Stomach (tissue), 4 donors: ENCODE results near the gene CAMK2G.

Source experiments
- POLR2A ChIP-seq, 4 donors: fragments of 450-650 bp; IDR thresholded peaks; one replicate each; pipeline ENCODE4 v1.6.1; 2016; ENCODE audit warnings: antibody characterized with exemption in 4 of 4, control low read depth in 2 of 4, mild to moderate bottlenecking in 1 of 4, moderate library complexity in 1 of 4
- TF ChIP-seq, protein P1 (sequence below), 7 experiments: fragments of 450-650 bp in 4 of 7; fragments of 200-600 bp in 3 of 7; sonication (generic) in 3 of 7; IDR thresholded peaks; one replicate each; pipeline ENCODE4 v1.5.1; 2016 to 2019; ENCODE audit warnings: antibody characterized with exemption in 7 of 7, control low read depth in 2 of 7, mild to moderate bottlenecking in 1 of 7

DNA sequence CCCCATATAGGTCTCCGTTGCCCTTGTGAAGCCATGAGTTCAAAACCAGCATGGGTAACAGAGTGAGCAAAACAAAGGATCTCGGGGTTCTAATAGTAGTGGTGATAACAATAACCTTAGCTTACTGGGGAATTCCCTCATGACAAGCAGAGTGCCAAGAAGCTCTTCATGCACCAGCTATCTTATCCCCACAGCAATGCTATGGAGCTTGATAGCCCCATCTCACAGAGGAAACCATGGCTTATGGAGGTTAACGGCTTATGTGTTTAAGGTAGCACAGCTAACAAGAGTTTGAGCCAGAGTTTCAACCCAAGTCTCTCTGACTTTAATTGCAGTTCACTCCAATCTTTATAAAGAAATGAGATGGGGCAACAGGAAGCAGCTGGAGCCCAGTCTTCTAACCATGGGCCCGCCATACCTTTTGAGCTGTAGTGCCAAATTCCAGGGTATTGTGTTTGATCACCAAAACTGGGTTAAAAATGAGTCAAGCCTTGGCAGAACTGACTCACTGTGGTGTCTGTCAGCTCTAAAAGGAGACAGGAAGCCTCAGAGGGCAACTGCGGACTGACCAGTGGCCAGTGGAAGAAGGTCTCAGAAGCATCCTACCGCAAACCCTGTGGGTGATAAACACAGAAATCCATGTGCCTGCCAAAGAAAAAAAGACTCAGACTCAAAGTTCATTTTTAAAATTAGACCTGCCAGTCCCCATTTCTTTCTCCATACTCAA lies 20.1 kb upstream of the CAMK2G start:
- TF ChIP-seq, protein P1, sequence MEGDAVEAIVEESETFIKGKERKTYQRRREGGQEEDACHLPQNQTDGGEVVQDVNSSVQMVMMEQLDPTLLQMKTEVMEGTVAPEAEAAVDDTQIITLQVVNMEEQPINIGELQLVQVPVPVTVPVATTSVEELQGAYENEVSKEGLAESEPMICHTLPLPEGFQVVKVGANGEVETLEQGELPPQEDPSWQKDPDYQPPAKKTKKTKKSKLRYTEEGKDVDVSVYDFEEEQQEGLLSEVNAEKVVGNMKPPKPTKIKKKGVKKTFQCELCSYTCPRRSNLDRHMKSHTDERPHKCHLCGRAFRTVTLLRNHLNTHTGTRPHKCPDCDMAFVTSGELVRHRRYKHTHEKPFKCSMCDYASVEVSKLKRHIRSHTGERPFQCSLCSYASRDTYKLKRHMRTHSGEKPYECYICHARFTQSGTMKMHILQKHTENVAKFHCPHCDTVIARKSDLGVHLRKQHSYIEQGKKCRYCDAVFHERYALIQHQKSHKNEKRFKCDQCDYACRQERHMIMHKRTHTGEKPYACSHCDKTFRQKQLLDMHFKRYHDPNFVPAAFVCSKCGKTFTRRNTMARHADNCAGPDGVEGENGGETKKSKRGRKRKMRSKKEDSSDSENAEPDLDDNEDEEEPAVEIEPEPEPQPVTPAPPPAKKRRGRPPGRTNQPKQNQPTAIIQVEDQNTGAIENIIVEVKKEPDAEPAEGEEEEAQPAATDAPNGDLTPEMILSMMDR (IDR thresholded peaks at IDR 0.05), result no peak
- no peak for TF ChIP-seq POLR2A (IDR thresholded peaks at IDR 0.05)
